Hepatocyte (in vitro differentiated cells): ENCODE data around the gene PALLD. TPM values are rescaled to one million over a fixed set of nuclear protein-coding genes. Genes with fewer than 3 reads are reported as not detected.
A peak's percentile ranks its signal among the peaks of the same experiment; 100 is the strongest.

Experiments used
- DNase-seq: peaks from one replicate; pipeline ENCODE4 v3.0.0-alpha.2; 2016; ENCODE audit warnings: low spot score
- H2AFZ ChIP-seq: fragments of 200-600 bp; sonication (generic); 2 replicates; pipeline ENCODE4 v1.6.0; 2016; ENCODE audit warnings: antibody characterized with exemption, mild to moderate bottlenecking
- H3K27ac ChIP-seq: fragments of 200-600 bp; sonication (generic); 2 replicates; pipeline ENCODE4 v1.5.1; 2016; ENCODE audit warnings: mild to moderate bottlenecking
- H3K27me3 ChIP-seq: fragments of 200-600 bp; sonication (generic); 2 replicates; pipeline ENCODE4 v1.6.1; 2016
- H3K36me3 ChIP-seq: fragments of 200-600 bp; sonication (generic); replicated peaks from 2 replicates; pipeline ENCODE4 v1.5.1; 2016; ENCODE audit warnings: low read depth; ENCODE audit not compliant: insufficient read depth
- H3K4me1 ChIP-seq: fragments of 200-600 bp; sonication (generic); 2 replicates; pipeline ENCODE4 v1.5.1; 2016; ENCODE audit warnings: mild to moderate bottlenecking, moderate library complexity; ENCODE audit not compliant: insufficient read depth
- H3K4me2 ChIP-seq: fragments of 200-600 bp; sonication (generic); 2 replicates; pipeline ENCODE4 v1.6.0; 2016
- H3K4me3 ChIP-seq: fragments of 200-600 bp; sonication (generic); 2 replicates; pipeline ENCODE4 v1.5.1; 2016; ENCODE audit warnings: mild to moderate bottlenecking
- H3K79me2 ChIP-seq: fragments of 200-600 bp; sonication (generic); 2 replicates; pipeline ENCODE4 v1.6.0; 2017; ENCODE audit warnings: mild to moderate bottlenecking
- H3K9me2 ChIP-seq: fragments of 200-600 bp; sonication (generic); replicated peaks from 2 replicates; pipeline ENCODE4 v1.6.0; 2017; ENCODE audit warnings: mild to moderate bottlenecking; ENCODE audit not compliant: insufficient read depth
- H3K9me3 ChIP-seq: fragments of 200-600 bp; sonication (generic); 2 replicates; pipeline ENCODE4 v1.5.1; 2016; ENCODE audit warnings: low read depth, mild to moderate bottlenecking
- H4K20me1 ChIP-seq: fragments of 200-600 bp; sonication (generic); 2 replicates; pipeline ENCODE4 v1.6.0; 2016; ENCODE audit warnings: mild to moderate bottlenecking; ENCODE audit not compliant: insufficient read depth, poor library complexity, severe bottlenecking
- CTCF ChIP-seq: fragments of 200-600 bp; sonication (generic); IDR thresholded peaks from 2 replicates; pipeline ENCODE4 v1.5.1; 2016; ENCODE audit warnings: antibody characterized with exemption, mild to moderate bottlenecking; ENCODE audit not compliant: poor library complexity
- EZH2 ChIP-seq: fragments of 200-600 bp; sonication (generic); IDR thresholded peaks from 2 replicates; pipeline ENCODE4 v1.6.1; 2016; ENCODE audit warnings: antibody characterized with exemption, mild to moderate bottlenecking, borderline replicate concordance
- EZH2phosphoT487 ChIP-seq: fragments of 200-600 bp; sonication (generic); IDR thresholded peaks from one replicate; pipeline ENCODE4 v1.6.1; 2018; ENCODE audit warnings: antibody characterized with exemption, mild to moderate bottlenecking, low read depth, moderate library complexity; ENCODE audit not compliant: unreplicated experiment, severe bottlenecking
- WGBS: methylation state at CpG from one replicate; pipeline ENCODE4 v1.1.6; 2016; ENCODE audit warnings: low lambda C conversion rate; ENCODE audit errors: missing lambda C conversion rate; 5-methylcytosine and 5-hydroxymethylcytosine counted together
- polyA plus RNA-seq: library from polyadenylated mRNA; unstranded; fragments of >200 nt; fragmentation: Nextera tagmentation; extraction: Ambion mirVana; gene quantifications from 2 replicates; pipeline ENCODE4 v1.2.1, GENCODE V29; 2016
- total RNA-seq: library from RNA; depleted of rRNA; stranded (reverse); fragments of >200 nt; gene quantifications from 2 replicates; pipeline ENCODE4 v1.2.3, GENCODE V29; 2014

PALLD gene
- total and polyA plus RNA-seq, 2 experiments from 2014 or later: 82.7 to 85.2 TPM

- no peak for DNase-seq
- Histone ChIP-seq H3K27ac (peak overlapping the region; percentile 64), H3K4me2 (peak overlapping the region; percentile 53), H4K20me1 (peaks cover 2% of the 10 kb centered on the region), H3K9me2 (no peaks in the 10 kb centered on the region), H3K9me3 (no peaks in the 10 kb centered on the region), H2AFZ (no peak overlapping the region), H3K36me3 (no peaks in the 10 kb centered on the region), H3K27me3 (no peaks in the 10 kb centered on the region), H3K79me2 (peaks cover 86% of the 10 kb centered on the region), H3K4me3 (no peak overlapping the region), H3K4me1 (peaks cover 28% of the 10 kb centered on the region)
- 62% methylated on average over 3 of the region's 3 CpGs for WGBS
- TF ChIP-seq EZH2phosphoT487: no peak
- TF ChIP-seq CTCF: no peak
- no peak for TF ChIP-seq EZH2
These were observed 353.1 kb downstream of the PALLD start for GRCh38 chr4:168849997-168850396.

- peaks cover 25% of the 10 kb centered on the region for H3K4me1 ChIP-seq
- no peaks in the 10 kb centered on the region for H3K27me3 ChIP-seq
- H3K79me2 ChIP-seq: peaks cover 86% of the 10 kb centered on the region
- no peak for DNase-seq
- TF ChIP-seq CTCF (no peak), EZH2 (no peak), EZH2phosphoT487 (no peak)
- H2AFZ ChIP-seq: no peak overlapping the region
- peaks cover 2% of the 10 kb centered on the region for H4K20me1 ChIP-seq
- no peaks in the 10 kb centered on the region for H3K36me3 ChIP-seq
- no peak overlapping the region for H3K27ac ChIP-seq
- no peaks in the 10 kb centered on the region for H3K9me3 ChIP-seq
- H3K4me3 ChIP-seq: no peak overlapping the region
- H3K4me2 ChIP-seq: no peak overlapping the region
- WGBS: 100% methylated on average over 3 of the region's 3 CpGs
- H3K9me2 ChIP-seq: no peaks in the 10 kb centered on the region
These were observed 355.5 kb downstream of the PALLD start for GRCh38 chr4:168852387-168852786.

GRCh38 chr4:168852933-168853713, 356.3 kb downstream of the PALLD start:
- Histone ChIP-seq H3K27ac (no peak overlapping the region), H3K36me3 (no peaks in the 10 kb centered on the region)

More at GRCh38 chr4:168852933-168853713, 356.3 kb downstream of the PALLD start:
- Histone ChIP-seq H3K27me3 (no peaks in the 10 kb centered on the region), H3K4me3 (no peak overlapping the region), H3K9me2 (no peaks in the 10 kb centered on the region), H3K9me3 (no peaks in the 10 kb centered on the region), H3K4me2 (no peak overlapping the region), H2AFZ (no peak overlapping the region), H3K79me2 (peaks cover 88% of the 10 kb centered on the region), H4K20me1 (peaks cover 2% of the 10 kb centered on the region), H3K4me1 (peaks cover 17% of the 10 kb centered on the region)
- no peak for DNase-seq
- no peak for TF ChIP-seq EZH2
- no peak for TF ChIP-seq EZH2phosphoT487
- TF ChIP-seq CTCF: no peak
- WGBS: 88% methylated on average over 6 of the region's 6 CpGs
